ENCODE data around the gene ZNF652.
A peak's percentile ranks its signal among the peaks of the same experiment; 100 is the strongest.
"Not testable (repeated sequence)": the region's sequence is repeated elsewhere in the genome, so short reads cannot be mapped to it uniquely, and the experiment has no call there.

Gene ZNF652

DNA sequence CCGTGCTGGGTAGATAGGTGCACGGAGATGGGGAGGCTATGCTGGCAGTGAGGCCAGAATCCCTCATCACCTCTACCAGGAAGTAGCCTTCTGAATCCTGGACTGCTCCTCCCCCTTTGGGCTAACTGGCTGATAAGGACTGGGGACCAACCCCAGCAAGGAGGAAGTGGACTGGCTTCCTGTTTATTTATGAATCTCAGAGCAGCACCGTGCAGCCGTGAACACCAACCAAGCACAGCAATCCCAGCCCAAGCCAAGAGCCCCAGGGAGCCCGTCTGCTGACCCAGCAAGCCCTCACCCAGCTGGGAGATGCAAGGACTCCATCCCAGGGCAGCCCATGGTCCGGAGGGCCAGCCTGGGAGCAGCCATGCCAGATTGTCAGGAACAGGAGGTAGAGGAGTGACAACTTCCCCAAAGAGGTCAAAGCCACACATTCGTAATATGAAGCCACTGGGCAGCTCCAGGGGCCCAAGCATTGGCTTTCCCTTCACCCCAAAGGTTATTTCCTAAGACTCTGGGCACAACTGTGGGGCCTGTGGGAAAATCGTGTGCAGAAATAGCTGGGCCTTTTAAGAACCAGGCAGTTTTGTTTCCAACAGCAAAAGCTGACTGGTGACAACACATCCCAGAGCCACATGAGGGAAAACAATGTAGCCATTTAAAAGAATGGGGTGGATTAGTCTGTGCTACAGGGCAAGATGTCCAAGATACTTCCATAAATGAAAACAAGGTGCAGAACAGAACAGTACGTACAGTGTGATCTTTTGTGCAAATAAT is 28.7 kb upstream of the ZNF652 start:
- Mint-ChIP-seq H3K9me3 (no peaks in the 10 kb centered on the region), H3K4me1 (peaks cover 70% of the 10 kb centered on the region), H3K4me3 (peak overlapping the region; percentile 69), H3K27ac (peak overlapping the region; percentile 99), H3K36me3 (peaks cover 12% of the 10 kb centered on the region)
- ATAC-seq (peak; percentile 1), DNase-seq (ENCODE audit: low spot score in 2 of 2) (peak in 1 of 2 donors; percentile 61)

DNA sequence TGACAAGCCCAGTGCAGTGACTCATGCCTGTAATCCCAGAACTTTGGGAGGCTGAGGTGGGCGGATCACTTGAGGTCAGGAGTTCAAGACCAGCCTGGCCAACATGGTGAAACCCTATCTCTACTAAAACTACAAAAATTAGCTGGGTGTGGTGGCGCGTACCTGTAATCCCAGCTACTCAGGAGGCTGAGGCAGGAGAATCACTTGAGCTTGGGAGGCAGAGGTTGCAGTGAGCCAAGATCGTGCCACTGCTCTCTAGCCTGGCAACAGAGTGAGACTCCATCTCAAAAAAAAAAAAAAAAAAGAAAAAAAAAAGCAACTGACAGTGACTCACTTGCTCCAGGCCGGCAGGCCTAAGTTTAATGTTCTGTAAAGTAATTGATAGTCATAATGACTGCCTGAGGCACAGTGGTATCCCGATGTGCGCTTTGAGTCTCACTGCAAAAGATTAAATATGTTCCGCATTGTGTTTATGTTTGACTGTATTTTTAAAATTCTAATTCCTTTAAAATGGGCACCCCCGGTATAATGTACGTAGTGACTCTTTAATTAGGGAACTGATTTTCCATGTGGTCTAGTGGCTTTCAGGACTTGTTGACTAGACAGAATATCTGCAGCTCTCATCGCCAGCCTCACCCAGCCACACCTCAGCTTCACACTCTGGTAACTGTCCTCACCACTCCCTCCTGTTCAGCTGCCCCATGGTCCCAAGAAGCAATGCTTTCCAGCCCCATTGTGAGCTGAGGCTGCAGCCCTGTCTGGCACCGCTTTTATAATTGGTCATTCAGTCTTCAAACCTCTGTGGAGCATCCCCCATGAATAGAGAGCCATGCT is 27.7 kb upstream of the ZNF652 start:
- not testable (repeated sequence) for DNase-seq (ENCODE audit: low spot score in 2 of 2); H3K9me3 Mint-ChIP-seq
- Mint-ChIP-seq H3K4me3 (peak overlapping the region; percentile 69), H3K4me1 (peaks cover 64% of the 10 kb centered on the region), H3K36me3 (peaks cover 12% of the 10 kb centered on the region), H3K27ac (peak overlapping the region; percentile 99)
- ATAC-seq, result peak; percentile 74

DNA sequence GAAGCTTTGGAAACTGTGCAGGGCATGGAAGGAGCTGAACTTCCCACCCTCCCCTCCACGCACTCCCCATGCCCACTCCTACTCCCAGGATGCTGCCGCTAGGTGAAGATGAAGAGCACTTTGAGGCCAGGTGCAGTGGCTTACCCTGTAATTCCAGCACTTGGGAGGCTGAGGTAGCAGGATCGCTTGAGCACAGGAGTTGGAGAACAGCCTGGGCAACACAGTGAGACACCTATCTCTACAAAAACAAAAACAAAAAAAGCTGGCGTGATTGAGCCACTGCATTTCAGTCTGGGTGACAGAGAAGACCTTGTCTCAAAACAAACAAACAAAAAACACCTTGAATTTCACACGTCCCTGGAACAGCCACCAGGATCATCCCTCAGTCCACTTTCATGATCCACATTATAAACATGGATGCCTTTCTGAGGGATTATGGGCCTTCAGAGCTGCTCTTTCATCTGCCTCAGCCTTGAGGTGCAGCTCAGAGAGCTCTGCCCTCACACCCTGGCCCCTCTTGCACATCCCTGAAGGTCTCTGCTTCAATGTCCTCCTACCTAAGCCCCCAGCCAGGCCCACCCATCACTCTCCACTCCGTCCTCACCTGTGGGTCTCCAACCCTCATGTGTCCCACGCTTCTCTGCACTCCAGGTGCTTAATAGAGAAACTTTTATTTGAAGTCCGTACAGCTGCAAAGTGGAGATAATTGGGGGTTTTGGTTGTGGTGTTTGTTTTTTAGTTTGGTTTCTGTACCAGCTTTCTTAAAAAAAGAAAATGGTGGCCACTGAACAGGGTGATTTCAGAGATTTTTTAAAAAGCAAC is 26.9 kb upstream of the ZNF652 start:
- ATAC-seq (no peak), DNase-seq (ENCODE audit: low spot score in 2 of 2) (no peak)
- Mint-ChIP-seq H3K9me3 (no peaks in the 10 kb centered on the region), H3K4me3 (peak overlapping the region; percentile 69), H3K4me1 (peaks cover 61% of the 10 kb centered on the region), H3K36me3 (peaks cover 12% of the 10 kb centered on the region), H3K27ac (peak overlapping the region; percentile 99)

DNA sequence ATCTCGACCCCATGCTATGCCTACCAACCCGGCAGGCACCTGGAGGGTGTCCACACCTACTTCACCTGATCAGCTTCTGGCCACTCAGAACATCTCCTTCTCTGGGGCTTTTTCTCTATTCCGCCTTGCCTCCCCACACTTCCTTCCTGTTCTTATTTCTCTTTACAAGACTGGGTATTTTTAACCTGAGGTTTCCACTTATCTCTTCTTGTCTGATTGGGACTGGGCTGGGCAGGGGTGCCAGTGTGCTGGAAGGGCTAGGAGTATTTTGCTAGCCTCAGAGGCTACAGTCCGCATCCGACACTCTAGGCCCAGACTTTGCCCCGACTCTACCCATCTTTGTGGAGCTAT is 26.2 kb upstream of the ZNF652 start:
- Mint-ChIP-seq H3K36me3 (peaks cover 12% of the 10 kb centered on the region), H3K9me3 (no peaks in the 10 kb centered on the region), H3K4me1 (peaks cover 58% of the 10 kb centered on the region), H3K4me3 (peak overlapping the region; percentile 69), H3K27ac (peak overlapping the region; percentile 99)
- ATAC-seq (peak; percentile 58), DNase-seq (ENCODE audit: low spot score in 2 of 2) (peak in 1 of 2 donors; percentile 57)

DNA sequence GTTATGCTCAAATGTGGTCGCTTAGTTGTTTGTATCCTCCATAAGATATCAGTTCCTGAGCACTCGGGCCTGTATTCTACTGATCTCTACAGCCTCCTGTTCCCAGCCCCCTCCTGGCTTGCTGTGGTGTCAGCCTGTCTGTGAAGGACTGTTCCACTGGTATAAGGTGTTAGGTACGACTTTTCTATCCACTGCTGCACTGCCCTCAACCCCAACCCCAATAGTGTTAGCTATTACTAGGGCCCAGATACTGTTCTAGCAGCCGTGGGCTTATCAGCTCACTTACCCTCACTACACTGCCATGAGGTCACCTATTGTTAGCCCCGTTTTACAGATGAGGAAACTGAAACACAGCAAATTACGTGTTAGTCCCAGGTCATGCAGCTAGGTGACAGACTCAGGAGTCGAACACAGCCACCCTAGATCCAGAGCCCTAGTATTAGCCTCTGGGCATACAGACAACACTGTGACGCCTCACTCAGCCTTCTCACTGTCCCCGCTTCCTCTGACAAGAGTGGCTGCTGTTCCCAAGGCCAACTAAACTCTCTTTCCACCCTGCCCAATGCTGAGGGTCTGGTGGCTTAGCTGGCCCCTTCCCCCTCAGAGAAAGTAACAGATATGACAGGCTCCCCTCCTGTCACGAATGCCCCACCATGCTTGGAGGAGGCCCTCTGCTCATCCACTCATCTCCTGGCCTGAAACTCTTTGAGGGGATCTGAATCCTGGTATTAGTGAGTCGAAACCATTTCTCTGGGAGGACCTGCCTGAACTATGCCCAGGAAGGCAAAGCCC is 25.6 kb upstream of the ZNF652 start:
- H3K4me1 Mint-ChIP-seq, result peaks cover 58% of the 10 kb centered on the region
- H3K9me3 Mint-ChIP-seq, result no peaks in the 10 kb centered on the region
- peak overlapping the region; percentile 69 for H3K4me3 Mint-ChIP-seq
- peaks cover 12% of the 10 kb centered on the region for H3K36me3 Mint-ChIP-seq
- peak in 1 of 2 donors; percentile 66 for DNase-seq (ENCODE audit: low spot score in 2 of 2)
- peak overlapping the region; percentile 99 for H3K27ac Mint-ChIP-seq
- peak; percentile 76 for ATAC-seq

DNA sequence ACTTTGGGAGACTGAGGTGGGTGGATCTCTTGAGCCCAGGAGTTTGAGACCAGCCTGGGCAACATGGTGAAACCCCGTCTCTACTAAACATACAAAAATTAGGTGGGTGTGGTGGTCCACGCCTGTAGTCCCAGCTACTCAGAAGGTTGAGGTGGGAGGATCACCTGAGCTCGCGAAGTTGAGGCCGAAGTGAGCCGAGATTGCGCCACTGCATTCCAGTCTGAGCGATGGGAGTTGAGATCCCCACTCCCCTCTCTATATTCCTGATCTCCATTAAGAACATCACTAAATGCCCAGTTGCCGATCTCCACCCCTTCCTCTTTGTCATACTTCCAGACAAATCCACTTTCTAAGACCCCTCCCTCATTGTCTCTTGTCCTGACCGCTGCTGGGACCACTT is 24.3 kb upstream of the ZNF652 start:
- no peak overlapping the region for H3K4me3 Mint-ChIP-seq
- peaks cover 56% of the 10 kb centered on the region for H3K4me1 Mint-ChIP-seq
- peak overlapping the region; percentile 99 for H3K27ac Mint-ChIP-seq
- no peaks in the 10 kb centered on the region for H3K9me3 Mint-ChIP-seq
- DNase-seq (ENCODE audit: low spot score in 2 of 2) (no peak), ATAC-seq (no peak)
- peaks cover 12% of the 10 kb centered on the region for H3K36me3 Mint-ChIP-seq

GRCh38 chr17:49384951-49385350 is 22.9 kb upstream of the ZNF652 start:
- ATAC-seq (no peak), DNase-seq (ENCODE audit: low spot score in 2 of 2) (no peak)
- H3K4me3 Mint-ChIP-seq, result no peak overlapping the region
- H3K9me3 Mint-ChIP-seq, result no peaks in the 10 kb centered on the region
- peaks cover 41% of the 10 kb centered on the region for H3K4me1 Mint-ChIP-seq
- H3K36me3 Mint-ChIP-seq, result peaks cover 10% of the 10 kb centered on the region
- no peak overlapping the region for H3K27ac Mint-ChIP-seq

- no peaks in the 10 kb centered on the region for H3K9me3 Mint-ChIP-seq
- no peak overlapping the region for H3K4me3 Mint-ChIP-seq
- peaks cover 23% of the 10 kb centered on the region for H3K4me1 Mint-ChIP-seq
- no peak overlapping the region for H3K27ac Mint-ChIP-seq
- DNase-seq (ENCODE audit: low spot score in 2 of 2) (no peak), ATAC-seq (no peak)
- peaks cover 5% of the 10 kb centered on the region for H3K36me3 Mint-ChIP-seq
Measured at GRCh38 chr17:49383060-49383459, 21.0 kb upstream of the ZNF652 start.

DNA sequence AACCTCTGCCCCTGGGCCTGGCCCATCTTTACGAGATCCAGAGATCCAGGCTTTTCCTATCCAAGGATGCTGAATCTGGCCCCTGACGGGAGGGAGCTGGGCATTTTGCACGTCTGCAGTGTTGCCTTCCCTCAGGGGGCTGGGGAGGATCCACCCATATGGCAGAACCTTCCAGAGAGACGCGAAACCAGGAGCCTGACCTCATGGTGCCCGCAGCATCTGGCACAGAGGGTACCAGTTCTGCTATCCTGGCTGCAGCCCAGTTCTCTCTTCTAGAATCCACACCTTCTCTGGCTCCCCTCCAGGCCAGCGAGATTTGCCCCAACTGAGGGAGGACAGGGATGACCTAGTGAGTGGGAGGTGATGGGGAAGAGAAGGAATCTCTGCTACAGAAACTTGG is 20.5 kb upstream of the ZNF652 start:
- no peaks in the 10 kb centered on the region for H3K9me3 Mint-ChIP-seq
- H3K4me1 Mint-ChIP-seq, result peaks cover 18% of the 10 kb centered on the region
- no peak for DNase-seq (ENCODE audit: low spot score in 2 of 2)
- no peak for ATAC-seq
- no peak overlapping the region for H3K27ac Mint-ChIP-seq
- no peak overlapping the region for H3K4me3 Mint-ChIP-seq
- H3K36me3 Mint-ChIP-seq, result peaks cover 5% of the 10 kb centered on the region

GRCh38 chr17:49381793-49382192 is 19.7 kb upstream of the ZNF652 start:
- peaks cover 10% of the 10 kb centered on the region for H3K4me1 Mint-ChIP-seq
- H3K27ac Mint-ChIP-seq, result no peak overlapping the region
- DNase-seq (ENCODE audit: low spot score in 2 of 2), result no peak
- no peaks in the 10 kb centered on the region for H3K9me3 Mint-ChIP-seq
- no peak for ATAC-seq
- H3K36me3 Mint-ChIP-seq, result peaks cover 5% of the 10 kb centered on the region
- H3K4me3 Mint-ChIP-seq, result no peak overlapping the region

- H3K36me3 Mint-ChIP-seq, result peaks cover 5% of the 10 kb centered on the region
Measured at GRCh38 chr17:49381033-49381432, 19.0 kb upstream of the ZNF652 start.

GRCh38 chr17:49379926-49380325 is 17.9 kb upstream of the ZNF652 start:
- no peaks in the 10 kb centered on the region for H3K9me3 Mint-ChIP-seq
- H3K27ac Mint-ChIP-seq, result no peak overlapping the region
- no peak overlapping the region for H3K4me3 Mint-ChIP-seq
- ATAC-seq (no peak), DNase-seq (ENCODE audit: low spot score in 2 of 2) (no peak)
- no peaks in the 10 kb centered on the region for H3K4me1 Mint-ChIP-seq
- peaks cover 5% of the 10 kb centered on the region for H3K36me3 Mint-ChIP-seq

More at GRCh38 chr17:49381033-49381432, 19.0 kb upstream of the ZNF652 start:
- no peaks in the 10 kb centered on the region for H3K9me3 Mint-ChIP-seq
- no peak overlapping the region for H3K4me3 Mint-ChIP-seq
- DNase-seq (ENCODE audit: low spot score in 2 of 2), result no peak
- H3K27ac Mint-ChIP-seq, result no peak overlapping the region
- H3K4me1 Mint-ChIP-seq, result peaks cover 3% of the 10 kb centered on the region
- no peak for ATAC-seq

DNA sequence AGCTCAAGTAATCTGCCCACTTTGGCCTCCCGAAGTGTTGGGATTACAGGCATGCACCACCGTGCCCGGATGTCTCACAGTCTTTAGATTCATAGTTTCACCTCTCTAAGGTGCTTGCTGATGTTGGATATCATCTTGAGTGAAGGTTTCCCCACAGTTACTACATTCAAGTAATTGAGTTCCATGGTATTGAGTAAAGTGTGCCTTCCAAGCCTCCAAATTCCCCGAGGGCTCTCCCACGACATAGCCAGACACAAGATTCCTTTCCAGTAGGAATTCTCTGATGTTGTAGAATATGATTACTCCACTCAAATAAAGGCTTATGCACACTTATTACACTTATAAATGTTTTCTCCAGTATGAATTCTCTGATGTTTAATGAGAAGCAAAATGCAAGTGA is 16.3 kb upstream of the ZNF652 start:
- H3K4me1 Mint-ChIP-seq, result no peaks in the 10 kb centered on the region
- ATAC-seq, result no peak
- H3K36me3 Mint-ChIP-seq, result peaks cover 5% of the 10 kb centered on the region
- DNase-seq (ENCODE audit: low spot score in 2 of 2), result no peak
- no peak overlapping the region for H3K27ac Mint-ChIP-seq
- no peak overlapping the region for H3K4me3 Mint-ChIP-seq
- H3K9me3 Mint-ChIP-seq, result no peaks in the 10 kb centered on the region

DNA sequence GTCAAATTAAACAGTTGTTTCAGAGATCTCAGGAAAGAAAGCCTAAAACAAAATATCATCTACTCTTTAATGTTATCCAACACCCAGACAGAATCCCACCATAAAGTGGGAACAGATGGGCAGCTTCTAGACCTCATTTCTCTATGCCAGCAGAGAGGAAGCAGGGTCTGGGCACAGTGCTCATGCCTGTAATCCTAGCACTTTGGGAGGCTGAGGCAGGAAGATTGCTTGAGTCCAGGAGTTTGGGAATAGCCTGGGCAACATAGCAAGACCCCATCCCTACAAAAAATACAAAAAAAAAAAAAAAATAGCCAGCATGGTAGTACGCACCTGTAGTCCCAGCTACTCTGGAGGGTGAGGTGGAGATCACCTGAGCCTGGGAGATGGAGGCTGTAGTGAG is 13.5 kb upstream of the ZNF652 start:
- peaks cover 5% of the 10 kb centered on the region for H3K36me3 Mint-ChIP-seq
- ATAC-seq (no peak), DNase-seq (ENCODE audit: low spot score in 2 of 2) (no peak)
- no peak overlapping the region for H3K4me3 Mint-ChIP-seq
- no peaks in the 10 kb centered on the region for H3K4me1 Mint-ChIP-seq
- no peak overlapping the region for H3K27ac Mint-ChIP-seq
- no peaks in the 10 kb centered on the region for H3K9me3 Mint-ChIP-seq

Data from stimulated activated effector memory CD8-positive, alpha-beta T cell treated with anti-CD3 and anti-CD28 coated beads, Interleukin-12 subunit alpha, Interleukin-12 subunit beta, amount 100 ng/mL, for 72 hours (primary cell).